ENCODE data around the gene ARHGAP12.

Gene ARHGAP12

DNA sequence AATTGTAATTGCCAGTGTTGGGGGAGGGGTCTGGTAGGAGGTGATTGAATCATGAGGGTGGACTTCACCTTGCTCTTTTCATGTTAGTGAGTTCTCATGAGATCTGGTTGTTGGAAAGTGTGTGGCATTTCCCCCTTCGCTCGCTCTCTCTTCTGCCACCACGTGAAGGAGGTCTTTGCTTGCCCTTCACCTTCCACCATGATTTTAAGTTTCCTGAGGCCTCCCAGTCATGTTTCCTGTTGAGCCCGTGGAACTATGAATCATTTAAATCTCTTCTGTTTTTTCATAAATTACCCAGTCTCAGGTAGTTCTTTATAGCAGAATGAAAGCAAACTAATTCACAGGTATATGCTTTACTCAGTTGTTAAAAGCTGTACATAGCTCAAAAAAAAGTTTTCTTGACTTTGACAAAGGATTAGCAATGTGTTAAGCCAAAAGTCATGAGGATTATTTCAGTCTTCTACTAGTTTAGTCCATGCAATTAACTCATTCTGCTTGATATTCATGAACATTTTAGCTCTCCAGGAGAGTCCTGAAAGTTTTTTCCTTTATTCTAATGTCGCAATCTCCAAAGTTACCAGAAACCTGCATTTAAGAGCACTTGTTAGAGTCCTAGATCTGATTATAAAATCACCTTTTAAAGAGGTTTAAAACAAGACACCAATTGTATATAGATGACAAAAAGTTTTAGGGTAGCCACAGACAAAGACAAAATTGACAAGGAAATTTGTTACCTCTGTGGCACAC lies 27.7 kb upstream of the ARHGAP12 start:
- H3K4me3 ChIP-seq (ENCODE audit: low read length): no peak overlapping the region
- no peak for TF ChIP-seq ZNF274 (IDR thresholded peaks at IDR 0.05; ENCODE audit: low read depth, low read length)

DNA sequence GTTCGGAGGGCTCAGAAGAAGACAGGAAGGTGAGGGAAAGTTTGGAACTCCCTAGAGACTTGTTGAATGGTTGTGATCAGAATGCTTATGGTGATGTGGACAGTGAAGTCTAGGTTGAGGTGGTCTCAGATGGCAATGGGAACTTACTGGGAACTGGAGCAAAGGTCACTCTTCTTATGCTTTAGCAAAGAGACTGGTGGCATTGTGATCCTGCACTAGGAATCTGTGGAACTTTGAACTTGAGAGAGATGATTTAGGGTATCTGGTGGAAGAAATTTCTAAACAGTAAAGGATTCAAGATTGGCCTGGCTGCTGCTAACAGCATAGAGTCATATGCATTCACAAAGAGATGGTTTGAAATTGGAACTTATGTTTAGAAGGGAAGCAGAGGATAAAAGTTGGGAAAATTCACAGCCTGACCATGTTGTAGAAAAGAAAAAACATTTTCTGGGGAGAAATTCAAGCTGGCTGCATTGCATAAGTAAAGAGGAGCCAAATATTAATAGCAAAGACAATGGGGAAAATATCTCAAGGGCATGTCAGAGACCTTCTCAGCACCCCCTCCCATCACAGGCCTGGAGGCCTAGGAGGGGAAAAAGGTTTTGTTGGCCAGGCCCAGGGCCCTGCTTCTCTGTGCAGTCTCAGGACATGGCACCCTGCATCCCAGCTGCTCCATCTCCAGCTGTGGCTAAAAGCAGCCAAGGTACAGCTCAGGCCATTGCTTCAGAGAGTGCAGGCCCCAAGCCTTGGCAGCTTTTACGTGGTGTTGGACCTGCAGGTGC lies 26.0 kb upstream of the ARHGAP12 start:
- TF ChIP-seq ZNF274 (IDR thresholded peaks at IDR 0.05; ENCODE audit: low read depth, low read length): no peak
- H3K4me3 ChIP-seq (ENCODE audit: low read length): no peak overlapping the region

DNA sequence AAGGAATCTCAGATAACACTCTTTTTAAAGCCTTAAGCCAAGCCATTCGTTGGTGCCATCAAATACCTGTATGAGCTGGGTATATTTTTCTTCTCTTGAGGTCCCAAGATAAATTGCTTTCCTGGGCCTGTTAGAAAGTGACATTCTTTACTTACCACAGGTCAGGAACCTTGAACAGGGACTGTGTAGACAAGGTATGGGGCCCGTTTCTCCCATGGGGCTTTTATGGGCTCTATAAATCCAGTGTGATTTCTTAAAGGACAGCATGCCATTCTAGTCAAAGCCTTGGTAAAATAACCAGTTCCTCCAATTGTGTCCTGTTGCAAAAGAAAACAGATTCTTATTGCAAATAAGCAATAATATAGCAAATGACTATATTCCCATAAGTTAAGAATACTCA lies 24.8 kb upstream of the ARHGAP12 start:
- no peak for TF ChIP-seq ZNF274 (IDR thresholded peaks at IDR 0.05; ENCODE audit: low read depth, low read length)
- H3K4me3 ChIP-seq (ENCODE audit: low read length): no peak overlapping the region

DNA sequence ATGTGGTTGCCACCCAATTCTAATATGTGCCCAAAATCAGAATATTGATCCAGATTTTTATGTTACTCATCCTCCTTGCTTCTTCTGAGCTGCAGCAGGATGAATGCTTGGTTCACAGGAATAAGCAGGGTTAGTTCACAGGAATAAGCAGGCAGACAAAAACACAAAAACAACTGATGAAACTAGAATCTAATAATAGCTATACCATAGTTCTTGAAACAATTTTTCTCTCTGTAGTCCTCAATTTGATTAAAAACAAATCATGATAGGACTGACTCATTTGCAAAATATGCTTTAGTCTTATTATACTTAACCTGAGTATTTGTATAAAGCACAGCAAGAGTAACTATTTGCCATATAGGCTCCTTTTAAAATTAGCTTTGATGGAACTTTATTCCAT lies 24.4 kb upstream of the ARHGAP12 start:
- H3K4me3 ChIP-seq (ENCODE audit: low read length): no peak overlapping the region
- no peak for TF ChIP-seq ZNF274 (IDR thresholded peaks at IDR 0.05; ENCODE audit: low read depth, low read length)

DNA sequence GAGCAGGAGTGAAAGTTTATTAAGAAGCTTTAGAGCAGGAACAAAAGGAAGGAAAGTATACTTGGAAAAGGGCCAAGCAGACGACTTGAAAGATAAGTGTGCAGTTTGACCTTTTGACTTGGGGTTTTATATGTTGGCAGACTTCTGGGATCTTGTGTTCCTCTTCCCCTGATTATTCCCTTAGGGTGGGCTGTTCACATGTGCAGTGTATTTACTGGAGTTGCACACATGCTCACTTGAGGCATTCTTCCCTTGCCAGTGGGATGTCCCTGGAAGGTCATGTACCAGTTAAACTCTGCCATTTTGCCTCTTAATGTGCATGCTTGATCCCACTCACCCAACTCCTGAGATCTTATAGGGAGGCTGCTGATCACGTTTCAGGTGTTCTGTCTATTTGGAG lies 23.4 kb upstream of the ARHGAP12 start:
- H3K4me3 ChIP-seq (ENCODE audit: low read length): no peak overlapping the region
- no peak for TF ChIP-seq ZNF274 (IDR thresholded peaks at IDR 0.05; ENCODE audit: low read depth, low read length)

DNA sequence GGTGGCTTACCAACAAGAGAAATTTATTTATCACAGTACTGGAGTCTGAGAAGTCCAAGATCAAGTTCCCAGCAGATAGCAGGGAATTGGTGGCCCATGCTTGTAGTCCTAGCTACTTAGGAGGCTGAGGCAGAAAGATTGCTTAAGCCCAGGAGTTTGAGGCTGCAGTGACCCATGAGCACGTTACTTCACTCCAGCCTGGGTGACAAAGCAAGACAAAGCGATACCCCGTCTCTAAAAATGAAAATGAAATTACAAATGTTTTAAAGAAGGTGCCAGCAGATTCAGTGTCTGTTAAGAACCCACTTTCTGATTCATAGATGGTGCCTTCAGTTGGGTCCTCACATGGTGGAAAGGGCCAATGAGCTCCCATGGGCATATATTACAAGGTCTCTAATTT lies 20.6 kb upstream of the ARHGAP12 start:
- TF ChIP-seq ZNF274 (IDR thresholded peaks at IDR 0.05; ENCODE audit: low read depth, low read length): no peak
- H3K4me3 ChIP-seq (ENCODE audit: low read length): no peak overlapping the region

DNA sequence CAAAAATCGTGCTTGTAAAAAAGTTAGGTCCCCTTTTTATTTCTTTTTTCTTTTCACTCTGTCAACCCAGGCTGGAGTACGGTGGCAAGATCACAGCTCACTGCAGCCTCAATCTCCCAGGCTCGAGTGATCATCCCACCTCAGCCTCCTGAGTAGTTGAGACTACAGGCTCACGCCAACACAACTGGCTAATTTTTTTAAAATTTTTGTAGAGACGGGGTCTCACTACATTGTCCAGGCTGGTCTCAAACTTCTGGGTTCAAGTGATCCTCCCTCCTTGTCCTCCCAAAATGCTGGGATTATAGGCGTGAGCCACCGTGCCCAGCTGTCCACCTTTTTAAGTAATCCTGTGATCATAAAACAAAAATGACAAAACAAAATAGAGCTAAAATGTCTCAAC lies 19.4 kb upstream of the ARHGAP12 start:
- no peak overlapping the region for H3K4me3 ChIP-seq (ENCODE audit: low read length)
- no peak for TF ChIP-seq ZNF274 (IDR thresholded peaks at IDR 0.05; ENCODE audit: low read depth, low read length)

DNA sequence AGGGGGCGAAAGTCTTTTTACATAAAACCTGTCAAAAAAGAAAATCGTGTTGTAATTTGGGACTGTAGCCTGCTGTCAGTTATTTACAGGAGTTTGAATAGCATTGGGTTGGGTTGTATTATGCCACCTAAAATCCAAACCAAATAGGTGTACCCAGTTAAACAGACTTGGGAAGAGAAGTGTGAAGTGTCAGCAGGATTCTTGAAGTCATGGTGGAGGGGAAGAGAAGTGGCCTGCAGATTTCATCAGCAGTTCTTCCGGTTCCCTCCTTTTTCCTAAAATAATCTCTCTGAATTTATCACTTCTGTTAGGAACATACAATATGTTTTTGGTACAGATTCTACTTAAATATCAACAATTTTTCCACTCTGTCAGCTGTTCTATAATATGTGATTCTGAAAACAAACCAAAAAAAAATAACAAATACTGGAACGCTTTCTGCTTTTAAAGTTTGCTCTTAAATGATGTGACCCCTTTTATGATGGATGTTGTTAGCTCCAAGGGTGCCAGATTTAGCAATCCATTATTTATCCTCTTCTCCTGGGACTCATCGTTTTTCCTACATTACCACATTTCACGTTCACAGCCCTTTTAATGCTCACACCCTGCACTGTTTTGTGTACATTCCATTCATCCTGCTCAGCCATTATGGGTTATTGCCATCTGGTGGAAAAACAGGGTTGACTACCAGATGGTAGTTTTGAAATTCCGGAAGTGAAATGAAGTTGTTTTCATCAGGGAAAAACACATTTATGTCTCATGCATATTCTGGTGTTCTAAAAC lies 18.7 kb upstream of the ARHGAP12 start:
- no peak for TF ChIP-seq ZNF274 (IDR thresholded peaks at IDR 0.05; ENCODE audit: low read depth, low read length)
- H3K4me3 ChIP-seq (ENCODE audit: low read length): no peak overlapping the region

DNA sequence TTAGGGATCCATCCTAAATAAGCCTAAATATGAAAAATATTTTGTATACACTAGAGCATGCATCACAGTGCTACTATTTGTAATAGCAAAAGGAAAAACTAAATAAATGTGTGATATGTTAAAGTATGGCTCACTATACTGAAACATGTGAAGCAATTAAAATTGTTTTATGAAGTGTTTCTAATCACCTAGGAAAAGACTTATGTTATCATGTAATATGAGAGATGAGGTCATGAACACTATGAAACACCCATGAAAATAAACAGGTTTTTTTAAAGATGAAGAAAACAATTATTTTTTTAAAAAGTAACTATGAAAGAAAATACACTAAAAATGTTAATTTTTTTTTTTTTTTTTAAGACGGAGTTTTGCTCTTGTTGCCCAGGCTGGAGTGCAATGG lies 16.8 kb upstream of the ARHGAP12 start:
- no peak for TF ChIP-seq ZNF274 (IDR thresholded peaks at IDR 0.05; ENCODE audit: low read depth, low read length)
- no peak overlapping the region for H3K4me3 ChIP-seq (ENCODE audit: low read length)

DNA sequence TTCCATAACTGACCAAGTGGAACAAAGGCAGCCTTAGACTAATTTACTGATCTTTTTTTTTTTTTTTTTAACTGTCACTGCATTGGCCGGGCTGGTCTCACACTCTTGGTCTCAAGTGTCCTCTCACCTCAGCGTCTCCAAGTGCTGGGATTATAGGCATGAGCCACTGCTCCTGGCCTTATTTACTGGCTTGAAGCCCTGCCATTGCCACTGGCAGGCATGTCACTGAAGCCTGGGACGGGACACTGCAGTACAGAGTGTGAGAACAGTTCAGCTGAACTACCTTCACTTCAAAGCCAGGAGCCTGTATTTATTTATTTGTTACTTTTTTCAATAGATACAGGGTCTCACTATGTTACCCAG lies 15.4 kb upstream of the ARHGAP12 start:
- TF ChIP-seq ZNF274 (IDR thresholded peaks at IDR 0.05; ENCODE audit: low read depth, low read length): no peak
- H3K4me3 ChIP-seq (ENCODE audit: low read length): no peak overlapping the region

DNA sequence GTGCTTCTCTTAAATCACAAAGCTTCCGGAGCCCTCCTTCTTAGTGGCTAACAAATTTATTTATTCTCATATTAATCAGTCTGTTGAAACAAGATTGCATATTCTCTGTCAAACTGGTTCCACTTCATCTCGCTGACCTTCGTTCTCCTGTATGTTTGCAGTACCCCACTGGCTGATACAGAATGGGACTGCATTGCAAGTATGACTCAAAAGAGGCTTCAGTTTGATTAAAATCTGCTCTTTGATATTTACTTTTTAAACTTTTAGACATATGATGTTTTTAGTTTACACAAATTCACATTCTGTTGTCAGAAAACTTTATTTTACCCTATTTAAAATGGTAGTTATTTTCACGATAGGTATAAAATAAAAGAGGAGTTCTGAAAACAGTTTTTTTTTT lies 14.3 kb upstream of the ARHGAP12 start:
- H3K4me3 ChIP-seq (ENCODE audit: low read length): no peak overlapping the region
- TF ChIP-seq ZNF274 (IDR thresholded peaks at IDR 0.05; ENCODE audit: low read depth, low read length): no peak

DNA sequence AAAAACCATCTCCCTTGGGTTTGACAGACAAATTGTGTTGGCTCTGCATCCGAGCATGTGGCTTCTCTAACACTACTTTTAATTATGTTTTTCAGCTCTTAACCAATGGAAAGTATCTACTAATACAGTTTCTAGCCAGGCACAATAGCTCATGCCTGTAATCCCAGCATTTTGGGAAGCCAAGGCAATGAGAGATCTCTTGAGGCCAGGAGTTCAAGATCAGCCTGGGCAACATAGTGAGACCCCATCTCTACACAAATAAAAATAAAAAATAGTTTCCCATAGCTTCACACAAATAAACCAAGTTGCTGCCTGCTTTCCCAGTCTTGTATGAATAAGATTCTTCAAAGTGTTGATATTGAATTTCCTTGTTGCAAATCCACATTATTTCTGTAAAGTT lies 13.8 kb upstream of the ARHGAP12 start:
- no peak for TF ChIP-seq ZNF274 (IDR thresholded peaks at IDR 0.05; ENCODE audit: low read depth, low read length)
- H3K4me3 ChIP-seq (ENCODE audit: low read length): no peak overlapping the region

DNA sequence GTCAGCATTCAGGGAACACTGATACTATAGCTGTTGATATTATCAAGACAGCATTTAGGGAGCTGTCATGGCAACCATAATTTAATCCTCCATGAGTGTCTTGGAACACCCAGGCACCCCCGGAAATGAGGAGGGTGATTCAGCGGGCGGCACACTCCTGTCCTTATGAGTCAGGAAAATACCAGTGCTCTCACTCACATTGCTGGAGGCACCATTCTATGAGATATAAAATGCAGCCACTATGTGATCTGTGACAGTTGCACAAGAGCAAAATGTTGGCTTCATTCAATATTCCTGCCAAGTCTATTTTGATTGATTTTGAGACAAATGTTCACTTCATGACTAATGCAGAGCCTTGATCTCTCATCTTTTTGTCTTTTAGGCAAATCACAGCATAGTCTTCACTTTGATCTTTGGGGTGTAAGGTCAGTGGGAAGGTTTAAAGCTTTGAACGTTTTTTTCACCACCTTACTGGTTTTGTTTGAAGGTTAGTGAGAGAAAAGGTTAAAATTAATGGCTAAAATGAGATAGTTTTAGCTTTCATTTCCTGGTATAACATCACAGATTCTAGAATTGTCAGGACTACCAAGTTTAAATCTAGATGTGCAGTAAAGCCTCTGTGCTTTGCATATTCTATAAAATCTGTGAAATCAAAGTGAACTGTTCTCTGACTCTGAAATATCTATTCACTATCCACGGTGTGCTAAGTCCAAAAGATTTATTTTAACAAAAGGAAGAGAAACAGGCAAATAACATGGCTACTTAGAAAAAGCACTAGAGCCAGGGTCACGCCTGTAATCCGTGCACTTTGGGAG lies 12.4 kb upstream of the ARHGAP12 start:
- no peak for TF ChIP-seq ZNF274 (IDR thresholded peaks at IDR 0.05; ENCODE audit: low read depth, low read length)
- H3K4me3 ChIP-seq (ENCODE audit: low read length): no peak overlapping the region

All from GM08714 (cell line).